Tibial artery (tissue), 4 donors: ENCODE measurements around the gene FCHSD1.
A peak's percentile ranks its signal among the peaks of the same experiment; 100 is the strongest.

Experiments used
- DNase-seq, 2 donors: peaks; one replicate each; pipeline ENCODE4 v3.0.0-alpha.2; 2019
- H3K27ac ChIP-seq, 2 donors: fragments of 200-600 bp; sonication (generic) in 1 of 2; 1 replicate in 1 of 2; 2 replicates in 1 of 2; pipeline ENCODE4 v1.5.1; 2018 to 2019; ENCODE audit warnings: mild to moderate bottlenecking in 1 of 2
- H3K27me3 ChIP-seq, 2 donors: fragments of 200-600 bp; sonication (generic) in 1 of 2; one replicate each; pipeline versions ENCODE4 v1.5.1 to v1.6.0; 2016 to 2019
- H3K36me3 ChIP-seq, 3 donors: fragments of 200-600 bp; sonication (generic) in 2 of 3; one replicate each; pipeline ENCODE4 v1.5.1; 2016 to 2019; ENCODE audit warnings: mild to moderate bottlenecking in 2 of 3
- H3K4me1 ChIP-seq, 4 donors: fragments of 200-600 bp; sonication (generic) in 2 of 4; 1 replicate in 3 of 4; 2 replicates in 1 of 4; pipeline ENCODE4 v1.5.1; 2016 to 2019
- H3K4me3 ChIP-seq, 2 donors: fragments of 200-600 bp; sonication (generic) in 1 of 2; 1 replicate in 1 of 2; 2 replicates in 1 of 2; pipeline ENCODE4 v1.5.1; 2018 to 2019; ENCODE audit warnings: mild to moderate bottlenecking in 2 of 2
- H3K9me3 ChIP-seq, 3 donors: fragments of 200-600 bp; sonication (generic) in 1 of 3; one replicate each; pipeline ENCODE4 v1.5.1; 2016 to 2019
- CTCF ChIP-seq, 2 experiments: fragments of 200-600 bp in 1 of 2; fragments of 450-650 bp in 1 of 2; IDR thresholded peaks; one replicate each; pipeline ENCODE4 v1.5.1; 2017 to 2019; ENCODE audit warnings: antibody characterized with exemption in 2 of 2, mild to moderate bottlenecking in 1 of 2, moderate library complexity in 1 of 2
- intact Hi-C: fragments of 100-400 bp; cut with DNase I; formaldehyde crosslinking; loops from one replicate; pipeline ENCODE4 v1.15.0; 2023; ENCODE audit warnings: low total_unique reads

The FCHSD1 gene

GRCh38 chr5:141618030-141618803, 33.0 kb downstream of the FCHSD1 start:
- H3K36me3 ChIP-seq = peaks cover 23 to 30% (median 24%) of the 10 kb centered on the region in 3 donors
- H3K27ac ChIP-seq = peak overlapping the region; percentile 86 to 97
- DNase-seq = peak; percentile 40 to 70
- no peak for TF ChIP-seq CTCF (IDR thresholded peaks at IDR 0.05)
- intact Hi-C loops = no loop called here
- H3K4me1 ChIP-seq = peaks cover 0 to 47% (median 18%) of the 10 kb centered on the region in 4 donors
- peak overlapping the region; percentile 69 to 97 for H3K4me3 ChIP-seq
- no peaks in the 10 kb centered on the region for H3K27me3 ChIP-seq
- H3K9me3 ChIP-seq = no peaks in the 10 kb centered on the region

DNA sequence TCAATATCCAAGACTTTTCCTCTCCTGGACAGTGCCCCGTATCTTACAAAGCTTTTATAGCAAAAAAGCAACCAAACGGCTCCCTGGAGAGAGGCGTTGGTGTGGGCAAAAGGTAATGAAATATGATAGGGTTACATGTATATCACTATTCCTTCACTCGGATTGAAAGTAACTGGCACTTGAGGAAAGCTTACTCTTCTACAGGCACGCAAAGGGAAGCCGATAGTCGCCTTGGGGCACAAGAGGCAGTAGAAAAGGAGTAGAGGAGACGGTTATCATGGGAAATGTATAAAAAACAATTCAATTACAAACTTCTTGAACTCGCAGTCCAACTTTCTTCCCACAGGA, 33.6 kb downstream of the FCHSD1 start:
- no peak for TF ChIP-seq CTCF (IDR thresholded peaks at IDR 0.05)
- H3K4me1 ChIP-seq = peaks cover 0 to 50% (median 18%) of the 10 kb centered on the region in 4 donors
- peak overlapping the region; percentile 69 to 97 for H3K4me3 ChIP-seq
- intact Hi-C loops = no loop called here
- no peak for DNase-seq
- H3K9me3 ChIP-seq = no peaks in the 10 kb centered on the region
- peaks cover 17 to 25% (median 18%) of the 10 kb centered on the region in 3 donors for H3K36me3 ChIP-seq
- peak overlapping the region; percentile 86 to 97 for H3K27ac ChIP-seq
- no peaks in the 10 kb centered on the region for H3K27me3 ChIP-seq

DNA sequence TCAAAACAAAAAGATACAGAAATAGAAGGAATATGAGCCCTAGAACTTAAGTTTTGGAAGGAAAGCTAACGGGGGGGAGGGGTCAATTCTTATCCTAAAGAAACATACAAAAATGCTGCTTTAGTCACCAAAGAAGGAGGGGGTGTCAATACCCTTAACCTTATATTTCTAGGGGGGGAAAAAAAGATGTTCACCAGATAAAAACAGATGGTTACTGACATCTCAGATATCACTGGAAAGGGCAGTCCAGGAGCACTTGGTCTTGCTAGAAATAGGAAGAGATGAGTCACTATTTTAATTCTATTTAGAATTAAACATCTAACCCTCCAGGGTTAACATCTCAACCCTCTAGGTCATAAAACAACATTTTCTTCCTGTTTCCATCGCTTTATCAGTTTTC, 34.1 kb downstream of the FCHSD1 start:
- Histone ChIP-seq H3K36me3 (peaks cover 12 to 20% (median 13%) of the 10 kb centered on the region in 3 donors), H3K27ac (peak overlapping the region; percentile 86 to 97), H3K4me3 (peak overlapping the region; percentile 69 to 97), H3K9me3 (no peaks in the 10 kb centered on the region), H3K4me1 (peaks cover 0 to 50% (median 20%) of the 10 kb centered on the region in 4 donors), H3K27me3 (no peaks in the 10 kb centered on the region)
- intact Hi-C loops = no loop called here
- DNase-seq = no peak
- no peak for TF ChIP-seq CTCF (IDR thresholded peaks at IDR 0.05)

- Histone ChIP-seq H3K4me3 (peak overlapping the region; percentile 69 to 97), H3K27me3 (no peaks in the 10 kb centered on the region), H3K9me3 (no peaks in the 10 kb centered on the region), H3K4me1 (peaks cover 0 to 50% (median 23%) of the 10 kb centered on the region in 4 donors), H3K27ac (peak overlapping the region; percentile 86 to 97), H3K36me3 (peaks cover 3 to 10% (median 3%) of the 10 kb centered on the region in 3 donors)
- intact Hi-C loops = no loop called here
- DNase-seq = no peak
- no peak for TF ChIP-seq CTCF (IDR thresholded peaks at IDR 0.05)
These were observed 35.1 kb downstream of the FCHSD1 start for GRCh38 chr5:141615991-141616720.

DNA sequence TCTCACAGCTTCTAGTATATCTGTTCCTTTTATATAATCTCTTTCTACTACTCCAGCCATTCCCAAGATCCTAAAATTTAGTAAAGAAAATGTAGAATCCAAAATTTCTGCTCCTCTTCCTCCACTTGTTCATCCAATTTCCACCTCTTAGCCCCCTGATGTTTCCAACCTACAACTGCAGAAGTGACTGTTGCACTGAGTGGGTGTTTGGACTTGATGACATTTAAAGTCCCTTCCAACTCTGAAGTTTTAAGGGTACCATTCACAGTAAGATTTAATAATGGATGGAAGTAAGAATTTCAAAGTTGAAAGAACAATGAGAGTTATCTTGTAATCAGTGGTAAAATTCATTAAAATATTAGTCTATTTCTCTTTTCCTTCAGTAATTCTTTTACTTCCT, 37.9 kb downstream of the FCHSD1 start:
- peaks cover 0 to 50% (median 24%) of the 10 kb centered on the region in 4 donors for H3K4me1 ChIP-seq
- intact Hi-C loops = no loop called here
- H3K27me3 ChIP-seq = no peaks in the 10 kb centered on the region
- no peak for TF ChIP-seq CTCF (IDR thresholded peaks at IDR 0.05)
- H3K9me3 ChIP-seq = no peaks in the 10 kb centered on the region
- no peak overlapping the region for H3K4me3 ChIP-seq
- H3K36me3 ChIP-seq = no peaks in the 10 kb centered on the region
- peak overlapping the region in 1 of 2 donors; percentile 24 for H3K27ac ChIP-seq
- no peak for DNase-seq
